Activated CD8-positive, alpha-beta T cell treated with anti-CD3 and anti-CD28 coated beads for 36 hours (primary cell): ENCODE data around the gene RIC8A. TPM values are rescaled to one million over a fixed set of nuclear protein-coding genes. Genes with fewer than 3 reads are reported as not detected.
A peak's percentile ranks its signal among the peaks of the same experiment; 100 is the strongest.

Experiments used
- ATAC-seq: fragments of 200-7000 bp; cut with Tn5 transposase; one replicate; pipeline ENCODE4 v1.10.0; 2021; ENCODE audit warnings: mild to moderate bottlenecking, moderate library complexity
- CTCF ChIA-PET: fragments of 350-600 bp; sonication (Branson Sonifier 250); formaldehyde crosslinking; loops from one replicate; lab custom pipeline; 2021; ENCODE audit warnings: antibody characterized with exemption; lab: Charles Lee
- POLR2A ChIA-PET: fragments of 350-600 bp; sonication (Branson Sonifier 250); formaldehyde crosslinking; loops from one replicate; lab custom pipeline; 2021; ENCODE audit warnings: antibody characterized with exemption; lab: Charles Lee
- DNase-seq: peaks from one replicate; pipeline ENCODE4 v3.0.0-alpha.2; 2020
- H3K27ac Mint-ChIP-seq: one replicate; pipeline ENCODE4 v1.8.0; 2021; ENCODE audit warnings: mild to moderate bottlenecking, mixed read lengths
- H3K27me3 Mint-ChIP-seq: one replicate; pipeline ENCODE4 v1.8.0; 2021; ENCODE audit warnings: mixed read lengths
- H3K36me3 Mint-ChIP-seq: one replicate; pipeline ENCODE4 v1.8.0; 2021; ENCODE audit warnings: low read depth, mixed read lengths
- H3K4me1 Mint-ChIP-seq: one replicate; pipeline ENCODE4 v1.8.0; 2021; ENCODE audit warnings: low read depth, mixed read lengths
- H3K4me3 Mint-ChIP-seq: one replicate; pipeline ENCODE4 v1.8.0; 2021; ENCODE audit warnings: mild to moderate bottlenecking, moderate library complexity, mixed read lengths
- H3K9me3 Mint-ChIP-seq: one replicate; pipeline ENCODE4 v1.8.0; 2021; ENCODE audit warnings: mixed read lengths
- CTCF ChIP-seq: fragments of 200-600 bp; IDR thresholded peaks from one replicate; pipeline ENCODE4 v1.8.0; 2022; ENCODE audit warnings: antibody characterized with exemption, mild to moderate bottlenecking
- intact Hi-C: fragments of 100-400 bp; cut with micrococcal nuclease; formaldehyde crosslinking; loops from one replicate; pipeline ENCODE4 v1.10.0; 2022
- total RNA-seq, 2 experiments: library from RNA; stranded (reverse); gene quantifications; one replicate each; pipeline ENCODE4 v1.2.3, GENCODE V29; 2021

Gene RIC8A
- total RNA-seq, 2 experiments from 2014 or later = 96.5 to 108 TPM

- H3K36me3 Mint-ChIP-seq = peaks cover 56% of the 10 kb centered on the region
- no peak overlapping the region for H3K4me3 Mint-ChIP-seq
- TF ChIP-seq CTCF = peak; percentile 83
- H3K4me1 Mint-ChIP-seq = peaks cover 18% of the 10 kb centered on the region
- intact Hi-C loops = no loop called here
- ChIA-PET CTCF (interaction anchor here (0.7 to 5.1 kb wide), 46 partner anchors 9 to 223 kb away, joined by 3 to 71 read pairs (median 8); partner anchors contain the start of genes ANO9, BET1L, IFITM2 and IFITM5), POLR2A (interaction anchor here (0.5 to 3.9 kb wide), 16 partner anchors 9 to 247 kb away, joined by 3 to 24 read pairs (median 5); partner anchors contain the start of genes IFITM2, NLRP6, PSMD13 and SIRT3)
- peak overlapping the region; percentile 82 for H3K27ac Mint-ChIP-seq
- H3K27me3 Mint-ChIP-seq = no peaks in the 10 kb centered on the region
- peak; percentile 91 for DNase-seq
- peak; percentile 98 for ATAC-seq
- no peaks in the 10 kb centered on the region for H3K9me3 Mint-ChIP-seq
These were observed 43.3 kb downstream of the RIC8A start for GRCh38 chr11:250740-251299.

GRCh38 chr11:251550-251949 lies 44.0 kb downstream of the RIC8A start:
- DNase-seq = no peak
- CTCF ChIA-PET = interaction anchor here (0.7 to 5.1 kb wide), 38 partner anchors 9 to 222 kb away, joined by 3 to 71 read pairs (median 11); partner anchors contain the start of genes ANO9, BET1L, IFITM2 and IFITM5
- TF ChIP-seq CTCF = no peak
- peaks cover 18% of the 10 kb centered on the region for H3K4me1 Mint-ChIP-seq
- no peaks in the 10 kb centered on the region for H3K9me3 Mint-ChIP-seq
- intact Hi-C loops = no loop called here
- POLR2A ChIA-PET = interaction anchor here (0.6 to 3.9 kb wide), 15 partner anchors 10 to 196 kb away, joined by 3 to 24 read pairs (median 6); partner anchors contain the start of genes NLRP6 and PSMD13
- ATAC-seq = no peak
- peak overlapping the region; percentile 28 for H3K27ac Mint-ChIP-seq
- peaks cover 49% of the 10 kb centered on the region for H3K36me3 Mint-ChIP-seq
- H3K27me3 Mint-ChIP-seq = no peaks in the 10 kb centered on the region
- no peak overlapping the region for H3K4me3 Mint-ChIP-seq

- H3K27me3 Mint-ChIP-seq = no peaks in the 10 kb centered on the region
- ATAC-seq = no peak
- H3K4me3 Mint-ChIP-seq = no peak overlapping the region
- CTCF ChIA-PET = interaction anchor here (0.8 to 5.1 kb wide), 8 partner anchors 8 to 112 kb away, joined by 3 to 71 read pairs (median 40); partner anchors contain the start of genes IFITM2, NLRP6, PSMD13 and SIRT3
- POLR2A ChIA-PET = interaction anchor here (1.0 kb wide), 1 partner anchor 15 kb away, joined by 6 read pairs; no protein-coding TSS in a partner anchor
- no peaks in the 10 kb centered on the region for H3K9me3 Mint-ChIP-seq
- H3K4me1 Mint-ChIP-seq = peaks cover 18% of the 10 kb centered on the region
- intact Hi-C loops = no loop called here
- no peak overlapping the region for H3K27ac Mint-ChIP-seq
- DNase-seq = no peak
- H3K36me3 Mint-ChIP-seq = peaks cover 40% of the 10 kb centered on the region
- TF ChIP-seq CTCF = no peak
These were observed 45.2 kb downstream of the RIC8A start for GRCh38 chr11:252666-253065.

GRCh38 chr11:253160-253885 lies 45.8 kb downstream of the RIC8A start:
- ATAC-seq = no peak
- peaks cover 33% of the 10 kb centered on the region for H3K36me3 Mint-ChIP-seq

More at GRCh38 chr11:253160-253885, 45.8 kb downstream of the RIC8A start:
- no peak for DNase-seq
- no peak overlapping the region for H3K4me3 Mint-ChIP-seq
- TF ChIP-seq CTCF = no peak
- intact Hi-C loops = no loop called here
- peaks cover 18% of the 10 kb centered on the region for H3K4me1 Mint-ChIP-seq
- no peaks in the 10 kb centered on the region for H3K27me3 Mint-ChIP-seq
- ChIA-PET POLR2A (no interaction called here), CTCF (interaction anchor here (1.2 to 3.9 kb wide), 4 partner anchors 7 to 27 kb away, joined by 5 to 71 read pairs (median 42); partner anchors contain the start of gene NLRP6)
- H3K9me3 Mint-ChIP-seq = no peaks in the 10 kb centered on the region
- H3K27ac Mint-ChIP-seq = no peak overlapping the region
